IMR-90 (cell line): Measurements from ENCODE around the gene FBXW11. TPM values are rescaled to one million over a fixed set of nuclear protein-coding genes. Genes with fewer than 3 reads are reported as not detected.

ENCODE experiments used
- ATAC-seq: fragments of 200-7000 bp; cut with Tn5 transposase; 2 replicates; pipeline ENCODE4 v1.9.1; 2020; ENCODE audit warnings: low read depth, mild to moderate bottlenecking, moderate library complexity
- BruUV-seq: library from RNA; stranded (reverse); fragments of 400-500 nt; replicated peaks from 2 replicates; lab custom pipeline; 2021; lab: Mats Ljungman, UMichigan
- CTCF ChIA-PET: fragments of 300-600 bp; formaldehyde crosslinking; extraction: SDS; loops from one replicate; lab custom pipeline; 2021; ENCODE audit warnings: antibody characterized with exemption; lab: Yijun Ruan, JAX
- POLR2A ChIA-PET: fragments of 300-600 bp; sonication (Branson Sonifier 250); formaldehyde crosslinking; loops from one replicate; lab custom pipeline; 2022; ENCODE audit warnings: antibody characterized with exemption; ENCODE audit not compliant: unreplicated experiment; lab: Charles Lee
- DNase-seq: peaks from one replicate; pipeline ENCODE4 v3.0.0; 2013
- H2AFZ ChIP-seq: replicated peaks from 2 replicates; pipeline ENCODE3; 2013; ENCODE audit warnings: low read length, mild to moderate bottlenecking; ENCODE audit not compliant: poor library complexity
- H2AK5ac ChIP-seq: 2 replicates; pipeline ENCODE4 v1.6.1; 2013; ENCODE audit warnings: low read depth, low read length, inconsistent platforms
- H2AK9ac ChIP-seq: replicated peaks from 2 replicates; pipeline ENCODE3; 2013; ENCODE audit warnings: mild to moderate bottlenecking, low read depth, low read length, moderate library complexity; ENCODE audit not compliant: poor library complexity
- H2BK120ac ChIP-seq: 2 replicates; pipeline ENCODE4 v1.6.1; 2013; ENCODE audit warnings: low read depth, low read length, inconsistent platforms
- H2BK15ac ChIP-seq: 3 replicates; pipeline ENCODE4 v1.6.1; 2013; ENCODE audit warnings: low read depth, low read length, inconsistent platforms
- H2BK20ac ChIP-seq: 2 replicates; pipeline ENCODE4 v1.6.1; 2013; ENCODE audit warnings: low read depth, mild to moderate bottlenecking, inconsistent platforms, low read length, moderate library complexity
- H2BK5ac ChIP-seq: 2 replicates; pipeline ENCODE4 v1.6.1; 2013; ENCODE audit warnings: mild to moderate bottlenecking, low read depth, low read length, inconsistent platforms; ENCODE audit not compliant: poor library complexity, severe bottlenecking
- H3K14ac ChIP-seq: replicated peaks from 2 replicates; pipeline ENCODE4 v1.6.1; 2013; ENCODE audit warnings: low read depth, low read length, inconsistent platforms
- H3K18ac ChIP-seq: 2 replicates; pipeline ENCODE4 v1.6.1; 2013; ENCODE audit warnings: low read depth, low read length, control low read depth
- H3K23ac ChIP-seq: 2 replicates; pipeline ENCODE4 v1.6.1; 2013; ENCODE audit warnings: low read depth, low read length, inconsistent platforms
- H3K27ac ChIP-seq: 2 replicates; pipeline ENCODE4 v1.5.1; 2013; ENCODE audit warnings: mild to moderate bottlenecking, control low read depth, low read length; ENCODE audit not compliant: insufficient read depth
- H3K27me3 ChIP-seq: 2 replicates; pipeline ENCODE4 v1.6.1; 2013; ENCODE audit warnings: low read length; ENCODE audit not compliant: control insufficient read depth, insufficient read depth
- H3K36me3 ChIP-seq: 2 replicates; pipeline ENCODE4 v1.6.1; 2013; ENCODE audit warnings: low read length, mixed read lengths; ENCODE audit not compliant: control insufficient read depth, insufficient read depth
- H3K4ac ChIP-seq: 2 replicates; pipeline ENCODE4 v1.6.1; 2013; ENCODE audit warnings: low read depth, low read length, inconsistent platforms
- H3K4me1 ChIP-seq: 2 replicates; pipeline ENCODE4 v1.6.1; 2013; ENCODE audit warnings: low read length, mixed read lengths; ENCODE audit not compliant: control insufficient read depth, insufficient read depth
- H3K4me2 ChIP-seq: 2 replicates; pipeline ENCODE4 v1.6.1; 2013; ENCODE audit warnings: low read depth, mild to moderate bottlenecking, control low read depth, low read length, moderate library complexity
- H3K4me3 ChIP-seq: 2 replicates; pipeline ENCODE4 v1.5.1; 2013; ENCODE audit warnings: low read depth, mild to moderate bottlenecking, control low read depth, low read length, moderate library complexity; ENCODE audit not compliant: insufficient read depth
- H3K56ac ChIP-seq: 2 replicates; pipeline ENCODE4 v1.6.1; 2013; ENCODE audit warnings: low read length, inconsistent platforms; ENCODE audit not compliant: insufficient read depth; ENCODE audit errors: extremely low read depth
- H3K79me1 ChIP-seq, 2 experiments: 2 replicates each; pipeline ENCODE4 v1.6.1; 2013; ENCODE audit warnings: low read length in 2 of 2, inconsistent platforms in 1 of 2, low read depth in 1 of 2
- H3K9ac ChIP-seq: 2 replicates; pipeline ENCODE4 v1.6.1; 2013; ENCODE audit warnings: low read depth, low read length, control low read depth
- H3K9me1 ChIP-seq: 2 replicates; pipeline ENCODE4 v1.6.1; 2013; ENCODE audit warnings: low read length, inconsistent platforms; ENCODE audit not compliant: insufficient read depth
- H3K9me3 ChIP-seq: 2 replicates; pipeline ENCODE4 v1.6.1; 2013; ENCODE audit warnings: low read length; ENCODE audit not compliant: control insufficient read depth, insufficient read depth
- H4K20me1 ChIP-seq: 2 replicates; pipeline ENCODE4 v1.6.1; 2013; ENCODE audit warnings: low read length, inconsistent platforms; ENCODE audit not compliant: insufficient read depth
- H4K5ac ChIP-seq: 2 replicates; pipeline ENCODE4 v1.6.1; 2013; ENCODE audit warnings: mild to moderate bottlenecking, low read depth, low read length, control low read depth
- H4K8ac ChIP-seq, 2 experiments: 2 replicates each; pipeline ENCODE4 v1.6.1; 2013; ENCODE audit warnings: low read depth in 2 of 2, low read length in 2 of 2, control low read depth in 1 of 2, inconsistent platforms in 1 of 2
- H4K91ac ChIP-seq: 2 replicates; pipeline ENCODE4 v1.6.1; 2013; ENCODE audit warnings: low read depth, low read length, inconsistent platforms; ENCODE audit not compliant: insufficient read depth
- CTCF ChIP-seq: conservative IDR thresholded peaks from 2 replicates; pipeline ENCODE4 v1.5.1; 2012; ENCODE audit warnings: mild to moderate bottlenecking, low read depth, low read length, improper control_type of control experiment
- ELK1 ChIP-seq: fragments of 150-350 bp; IDR thresholded peaks from 2 replicates; pipeline ENCODE4 v1.6.1; 2016; ENCODE audit warnings: low read depth, mild to moderate bottlenecking, low read length, moderate library complexity, borderline replicate concordance
- FOS ChIP-seq: fragments of 150-350 bp; IDR thresholded peaks from 2 replicates; pipeline ENCODE4 v1.6.1; 2016; ENCODE audit warnings: low read depth, low read length
- MAFK ChIP-seq: IDR thresholded peaks from 2 replicates; pipeline ENCODE4 v1.6.1; 2012; ENCODE audit warnings: low read depth, low read length, improper control_type of control experiment
- MAZ ChIP-seq: IDR thresholded peaks from 2 replicates; pipeline ENCODE4 v1.6.1; 2012; ENCODE audit warnings: low read depth, mild to moderate bottlenecking, low read length, improper control_type of control experiment, moderate library complexity, borderline replicate concordance
- MXI1 ChIP-seq: IDR thresholded peaks from 2 replicates; pipeline ENCODE4 v1.6.1; 2012; ENCODE audit warnings: low read depth, mild to moderate bottlenecking, low read length, moderate library complexity, borderline replicate concordance
- NFE2L2 ChIP-seq: fragments of 150-350 bp; IDR thresholded peaks from 2 replicates; pipeline ENCODE4 v1.6.1; 2016; ENCODE audit warnings: low read depth, mild to moderate bottlenecking, low read length
- RAD21 ChIP-seq: IDR thresholded peaks from 2 replicates; pipeline ENCODE4 v1.6.1; 2012; ENCODE audit warnings: low read length, improper control_type of control experiment
- RCOR1 ChIP-seq: IDR thresholded peaks from 2 replicates; pipeline ENCODE4 v1.6.1; 2012; ENCODE audit warnings: mild to moderate bottlenecking, low read length, improper control_type of control experiment; ENCODE audit not compliant: insufficient replicate concordance
- RFX5 ChIP-seq: IDR thresholded peaks from 2 replicates; pipeline ENCODE4 v1.8.0; 2012; ENCODE audit warnings: low read depth, mild to moderate bottlenecking, low read length, moderate library complexity
- SMC3 ChIP-seq: fragments of 150-350 bp; IDR thresholded peaks from 2 replicates; pipeline ENCODE4 v1.6.1; 2016; ENCODE audit warnings: low read depth, mild to moderate bottlenecking, antibody characterized with exemption, low read length, moderate library complexity
- USF2 ChIP-seq: fragments of 150-350 bp; IDR thresholded peaks from 2 replicates; pipeline ENCODE4 v1.6.1; 2017; ENCODE audit warnings: mild to moderate bottlenecking, antibody characterized with exemption, low read length, low read depth
- WGBS, 2 experiments: methylation state at CpG; one replicate each; pipeline versions ENCODE4 v1.1.5 to v1.1.7; 2013; ENCODE audit warnings: missing lambda C conversion rate in 2 of 2; ENCODE audit not compliant: insufficient read length in 1 of 2; ENCODE audit errors: extremely low coverage in 2 of 2; 5-methylcytosine and 5-hydroxymethylcytosine counted together
- dilution Hi-C: fragments of 300-500 bp; cut with HindIII; formaldehyde crosslinking; loops from one replicate; pipeline ENCODE4 v1.14.3; 2018; ENCODE audit warnings: low sequenced_read_pairs; ENCODE audit not compliant: unreplicated experiment
- in situ Hi-C: fragments of 300-500 bp; cut with MboI; formaldehyde crosslinking; loops from 3 replicates; pipeline ENCODE4 v1.14.3; 2019; ENCODE audit warnings: low sequenced_read_pairs, inconsistent platforms, mixed read lengths
- intact Hi-C: fragments of 100-400 bp; cut with micrococcal nuclease; formaldehyde crosslinking; loops from 2 replicates; pipeline ENCODE4 v1.10.0; 2022
- polyA plus RNA-seq, 3 experiments: library from polyadenylated mRNA; depleted of rRNA; stranded (reverse); fragments of >200 nt; gene quantifications; 2 replicates each; pipeline ENCODE4 v1.2.3, GENCODE V29; 2012; ENCODE audit warnings: low replicate concordance in 1 of 3
- total RNA-seq: library from RNA; depleted of rRNA; stranded (reverse); fragments of >200 nt; gene quantifications from 2 replicates; pipeline ENCODE4 v1.2.3, GENCODE V29; 2012

FBXW11 gene
- total and polyA plus RNA-seq, 2 of the 4 experiments (the other 2 are of a cell fraction), result 34.3 to 97.1 TPM

- 100% methylated on average over 1 of the region's 6 CpGs; no CpG with 5 or more reads in 1 of the 2 experiments for WGBS, 2 experiments
- Histone ChIP-seq H3K36me3 (no peaks in the 10 kb centered on the region), H3K4me1 (peaks cover 7% of the 10 kb centered on the region), H3K56ac (no peak overlapping the region), H3K18ac (no peak overlapping the region), H2BK5ac (no peak overlapping the region), H2BK20ac (no peak overlapping the region), H3K23ac (no peak overlapping the region), H2AK5ac (no peak overlapping the region), H3K9ac (no peak overlapping the region), H3K4me2 (no peak overlapping the region), H3K9me1 (peaks cover 8% of the 10 kb centered on the region), H4K8ac (no peak overlapping the region), H3K27me3 (no peaks in the 10 kb centered on the region), H2AK9ac (no peak overlapping the region), H3K4me3 (no peak overlapping the region), H3K4ac (no peak overlapping the region), H4K20me1 (peaks cover 63% of the 10 kb centered on the region), H2AFZ (no peak overlapping the region), H4K91ac (no peak overlapping the region), H3K9me3 (no peaks in the 10 kb centered on the region), H4K5ac (no peak overlapping the region), H2BK120ac (no peak overlapping the region), H3K27ac (no peak overlapping the region), H3K79me1 (peaks cover 32 to 68% of the 10 kb centered on the region in 2 experiments), H3K14ac (no peak overlapping the region), H2BK15ac (no peak overlapping the region)
- POLR2A ChIA-PET, result no interaction called here
- TF ChIP-seq CTCF (no peak), NFE2L2 (no peak), RCOR1 (no peak), RFX5 (no peak), USF2 (no peak), RAD21 (no peak), ELK1 (no peak), FOS (no peak), MXI1 (no peak), SMC3 (no peak), MAFK (no peak), MAZ (no peak)
- DNase-seq (no peak), ATAC-seq (no peak)
- dilution Hi-C loops (no loop called here), in situ Hi-C loops (no loop called here), intact Hi-C loops (no loop called here)
- CTCF ChIA-PET, result no interaction called here
- no TSS peak for BruUV-seq
Measured at GRCh38 chr5:171965745-171966144, 40.7 kb downstream of the FBXW11 start.
